HepG2 (cell line): ENCODE measurements around the gene GPS1. TPM values are rescaled to one million over a fixed set of nuclear protein-coding genes. Genes with fewer than 3 reads are reported as not detected.

ENCODE experiments used
- ATF7 ChIP-seq, 2 experiments: fragments of 450-650 bp in 1 of 2; sonication (generic) in 1 of 2; formaldehyde crosslinking in 1 of 2; IDR thresholded peaks; 2 replicates each; pipeline versions ENCODE4 v1.4.0 to v1.6.1; 2016 to 2020; ENCODE audit warnings: antibody characterized with exemption in 1 of 2, mild to moderate bottlenecking in 1 of 2, missing genetic modification reagents in 1 of 2
- CBX1 ChIP-seq: IDR thresholded peaks from one replicate; pipeline ENCODE4 v1.6.1; 2016; ENCODE audit warnings: antibody characterized with exemption, low read depth
- FOSL1 ChIP-seq: sonication (generic); formaldehyde crosslinking; IDR thresholded peaks from 2 replicates; pipeline ENCODE4 v1.9.0; 2021; ENCODE audit warnings: missing genetic modification reagents, borderline replicate concordance
- FOXA3 ChIP-seq: IDR thresholded peaks from 2 replicates; pipeline ENCODE4 v1.6.1; 2016; ENCODE audit warnings: missing genetic modification reagents, missing compliant biosample characterization
- HIVEP1 ChIP-seq: sonication (generic); formaldehyde crosslinking; IDR thresholded peaks from 2 replicates; pipeline ENCODE4 v1.4.0; 2020; ENCODE audit warnings: mild to moderate bottlenecking, missing genetic modification reagents
- HOXD1 ChIP-seq: sonication (generic); formaldehyde crosslinking; IDR thresholded peaks from 2 replicates; pipeline ENCODE4 v1.5.0; 2020; ENCODE audit warnings: missing genetic modification reagents
- JDP2 ChIP-seq: sonication (generic); formaldehyde crosslinking; IDR thresholded peaks from 2 replicates; pipeline ENCODE4 v1.8.1; 2022; ENCODE audit warnings: missing genetic modification reagents, borderline replicate concordance
- KDM5A ChIP-seq: fragments of 200-600 bp; sonication (generic); IDR thresholded peaks from 2 replicates; pipeline ENCODE4 v1.7.0; 2018; ENCODE audit warnings: antibody characterized with exemption, mild to moderate bottlenecking, low read length, borderline replicate concordance
- MAFK ChIP-seq, 2 experiments: IDR thresholded peaks in 1 of 2; conservative IDR thresholded peaks in 1 of 2; 2 replicates each; pipeline ENCODE4 v1.6.1; 2011; ENCODE audit warnings: improper control_type of control experiment in 2 of 2, low read length in 2 of 2
- MZF1 ChIP-seq: sonication (generic); formaldehyde crosslinking; IDR thresholded peaks from 2 replicates; pipeline ENCODE4 v1.8.1; 2023; ENCODE audit warnings: mild to moderate bottlenecking, missing genetic modification reagents, borderline replicate concordance
- SALL1 ChIP-seq: sonication (generic); formaldehyde crosslinking; IDR thresholded peaks from 2 replicates; pipeline ENCODE4 v1.8.0; 2022; ENCODE audit warnings: mild to moderate bottlenecking, missing genetic modification reagents
- ZBTB42 ChIP-seq: sonication (generic); formaldehyde crosslinking; IDR thresholded peaks from 2 replicates; pipeline ENCODE4 v1.5.0; 2020; ENCODE audit warnings: mild to moderate bottlenecking, missing genetic modification reagents
- ZNF124 ChIP-seq: sonication (generic); formaldehyde crosslinking; IDR thresholded peaks from 2 replicates; pipeline ENCODE4 v1.4.0; 2020; ENCODE audit warnings: missing genetic modification reagents
- ZNF496 ChIP-seq: sonication (generic); formaldehyde crosslinking; IDR thresholded peaks from 2 replicates; pipeline ENCODE4 v1.8.1; 2023; ENCODE audit warnings: mild to moderate bottlenecking, moderate library complexity, missing genetic modification reagents; ENCODE audit not compliant: insufficient replicate concordance
- ZNF720 ChIP-seq: sonication (generic); formaldehyde crosslinking; IDR thresholded peaks from 2 replicates; pipeline ENCODE4 v1.4.0; 2020; ENCODE audit warnings: missing genetic modification reagents
- ZNF839 ChIP-seq: sonication (generic); formaldehyde crosslinking; IDR thresholded peaks from 2 replicates; pipeline ENCODE4 v1.4.0; 2020; ENCODE audit warnings: missing genetic modification reagents, mild to moderate bottlenecking, borderline replicate concordance
- polyA plus RNA-seq, 8 experiments: library from polyadenylated mRNA; depleted of rRNA in 3 of 8; stranded (reverse) in 7 of 8; unstranded in 1 of 8; fragments of >200 nt; fragmentation: Illumina TruSeq in 4 of 8; extraction: Trizol in 4 of 8; gene quantifications; 2 replicates each; pipeline versions ENCODE4 v1.2.1 to v1.2.3, GENCODE V29; 2011 to 2016; ENCODE audit warnings: low read depth in 4 of 8, missing spikeins in 1 of 8, mixed read lengths in 1 of 8; ENCODE audit not compliant: insufficient read depth in 1 of 8
- total RNA-seq, 5 experiments: library from RNA; depleted of rRNA; stranded (reverse); fragments of >200 nt; fragmentation: Illumina TruSeq; extraction: Trizol; gene quantifications; 2 replicates each; pipeline ENCODE4 v1.2.3, GENCODE V29; 2016; ENCODE audit warnings: low read depth in 1 of 5
- TF ChIP-seq, protein P1 (sequence below): sonication (generic); formaldehyde crosslinking; IDR thresholded peaks from 2 replicates; pipeline ENCODE4 v1.5.0; 2020; ENCODE audit warnings: mild to moderate bottlenecking, missing genetic modification reagents
- TF ChIP-seq, protein P2 (sequence below): sonication (generic); formaldehyde crosslinking; IDR thresholded peaks from 2 replicates; pipeline ENCODE4 v1.5.1; 2020; ENCODE audit warnings: mild to moderate bottlenecking, missing genetic modification reagents, moderate library complexity
- TF ChIP-seq, protein P3 (sequence below): sonication (generic); formaldehyde crosslinking; IDR thresholded peaks from 2 replicates; pipeline ENCODE4 v1.5.0; 2020; ENCODE audit warnings: missing genetic modification reagents
- TF ChIP-seq, protein P4 (sequence below): sonication (generic); formaldehyde crosslinking; IDR thresholded peaks from 2 replicates; pipeline ENCODE4 v1.4.0; 2020; ENCODE audit warnings: missing genetic modification reagents, mild to moderate bottlenecking, borderline replicate concordance
- TF ChIP-seq, protein P5 (sequence below): sonication (generic); formaldehyde crosslinking; IDR thresholded peaks from 2 replicates; pipeline ENCODE4 v1.4.0; 2020; ENCODE audit warnings: mild to moderate bottlenecking, missing genetic modification reagents

GPS1 gene
- total and polyA plus RNA-seq, 2 of the 13 experiments (the other 11 are each of a cell fraction or from before 2014, with no cell fraction given) = 124 to 128 TPM

DNA sequence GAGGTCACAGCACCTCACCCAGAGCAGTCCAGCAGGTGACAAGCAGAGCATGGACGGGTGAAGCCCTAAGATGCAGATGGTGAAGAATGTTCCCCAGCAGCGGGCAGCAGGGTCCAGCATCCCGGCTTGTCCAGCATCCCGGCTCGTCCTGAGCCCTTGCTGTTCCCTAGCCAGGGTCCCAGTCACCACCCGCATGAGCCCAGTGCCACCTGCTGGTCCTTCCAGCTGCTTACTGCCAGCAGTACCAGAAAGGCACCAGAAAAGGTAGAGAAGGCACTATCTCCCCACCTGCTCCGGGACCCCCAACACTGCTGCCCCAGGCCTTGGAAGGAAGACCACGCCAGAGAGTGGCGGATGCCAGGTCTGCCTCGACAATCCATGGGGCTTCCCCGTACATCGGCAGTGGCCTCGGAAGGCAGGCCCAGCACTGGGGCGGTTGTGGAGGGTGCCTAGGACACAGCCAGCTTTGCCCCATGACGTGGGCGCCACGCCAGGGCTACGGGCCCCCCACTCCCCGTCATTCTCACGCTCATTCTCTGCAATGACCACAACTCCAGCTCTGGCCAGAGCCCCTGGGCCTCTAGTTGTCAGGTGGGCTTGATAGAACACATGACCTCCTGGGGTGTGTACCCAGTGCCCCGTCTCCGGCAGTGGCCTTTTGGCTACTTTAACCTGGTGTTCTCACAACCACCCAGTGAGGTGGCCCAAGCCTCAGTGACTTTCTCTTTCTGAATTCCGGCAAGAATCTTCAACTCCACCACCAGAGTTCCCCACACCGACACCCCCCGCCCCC, 30.4 kb upstream of the GPS1 start (continued):
- TF ChIP-seq ZNF496 (no peak), KDM5A (peak; percentile 58; the same call in 1 of the 2 replicates), HOXD1 (peak; percentile 42; the same call in 1 of the 2 replicates), SALL1 (peak; percentile 75), FOXA3 (no peak; the same call in 1 of the 2 replicates), MAFK (conservative IDR thresholded peaks at IDR 0.05 in 1 of 2, IDR thresholded peaks at IDR 0.05 in 1 of 2; ENCODE audit: low read length in 2 of 2) (no peak), ATF7 (IDR thresholded peaks at IDR 0.05) (no peak), ATF7 (CRISPR knock-in tag; IDR thresholded peaks at IDR 0.05) (no peak), ZNF124 (CRISPR knock-in tag) (no peak), ZBTB42 (0 out of 2 replicates have a peak, but pooled peaks have one; percentile 48), ZNF720 (CRISPR knock-in tag) (no peak), FOSL1 (no peak), ZNF839 (CRISPR knock-in tag) (no peak), HIVEP1 (CRISPR knock-in tag) (no peak), MZF1 (CRISPR knock-in tag) (no peak; the same call in 1 of the 2 replicates), CBX1 (no peak), JDP2 (no peak)
- TF ChIP-seq, protein P1, sequence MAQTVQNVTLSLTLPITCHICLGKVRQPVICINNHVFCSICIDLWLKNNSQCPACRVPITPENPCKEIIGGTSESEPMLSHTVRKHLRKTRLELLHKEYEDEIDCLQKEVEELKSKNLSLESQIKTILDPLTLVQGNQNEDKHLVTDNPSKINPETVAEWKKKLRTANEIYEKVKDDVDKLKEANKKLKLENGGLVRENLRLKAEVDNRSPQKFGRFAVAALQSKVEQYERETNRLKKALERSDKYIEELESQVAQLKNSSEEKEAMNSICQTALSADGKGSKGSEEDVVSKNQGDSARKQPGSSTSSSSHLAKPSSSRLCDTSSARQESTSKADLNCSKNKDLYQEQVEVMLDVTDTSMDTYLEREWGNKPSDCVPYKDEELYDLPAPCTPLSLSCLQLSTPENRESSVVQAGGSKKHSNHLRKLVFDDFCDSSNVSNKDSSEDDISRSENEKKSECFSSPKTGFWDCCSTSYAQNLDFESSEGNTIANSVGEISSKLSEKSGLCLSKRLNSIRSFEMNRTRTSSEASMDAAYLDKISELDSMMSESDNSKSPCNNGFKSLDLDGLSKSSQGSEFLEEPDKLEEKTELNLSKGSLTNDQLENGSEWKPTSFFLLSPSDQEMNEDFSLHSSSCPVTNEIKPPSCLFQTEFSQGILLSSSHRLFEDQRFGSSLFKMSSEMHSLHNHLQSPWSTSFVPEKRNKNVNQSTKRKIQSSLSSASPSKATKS (CRISPR knock-in tag) = peak; percentile 1; the same call in 1 of the 2 replicates
- TF ChIP-seq, protein P2, sequence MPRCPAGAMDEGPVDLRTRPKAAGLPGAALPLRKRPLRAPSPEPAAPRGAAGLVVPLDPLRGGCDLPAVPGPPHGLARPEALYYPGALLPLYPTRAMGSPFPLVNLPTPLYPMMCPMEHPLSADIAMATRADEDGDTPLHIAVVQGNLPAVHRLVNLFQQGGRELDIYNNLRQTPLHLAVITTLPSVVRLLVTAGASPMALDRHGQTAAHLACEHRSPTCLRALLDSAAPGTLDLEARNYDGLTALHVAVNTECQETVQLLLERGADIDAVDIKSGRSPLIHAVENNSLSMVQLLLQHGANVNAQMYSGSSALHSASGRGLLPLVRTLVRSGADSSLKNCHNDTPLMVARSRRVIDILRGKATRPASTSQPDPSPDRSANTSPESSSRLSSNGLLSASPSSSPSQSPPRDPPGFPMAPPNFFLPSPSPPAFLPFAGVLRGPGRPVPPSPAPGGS (CRISPR knock-in tag) = no peak
- TF ChIP-seq, protein P3, sequence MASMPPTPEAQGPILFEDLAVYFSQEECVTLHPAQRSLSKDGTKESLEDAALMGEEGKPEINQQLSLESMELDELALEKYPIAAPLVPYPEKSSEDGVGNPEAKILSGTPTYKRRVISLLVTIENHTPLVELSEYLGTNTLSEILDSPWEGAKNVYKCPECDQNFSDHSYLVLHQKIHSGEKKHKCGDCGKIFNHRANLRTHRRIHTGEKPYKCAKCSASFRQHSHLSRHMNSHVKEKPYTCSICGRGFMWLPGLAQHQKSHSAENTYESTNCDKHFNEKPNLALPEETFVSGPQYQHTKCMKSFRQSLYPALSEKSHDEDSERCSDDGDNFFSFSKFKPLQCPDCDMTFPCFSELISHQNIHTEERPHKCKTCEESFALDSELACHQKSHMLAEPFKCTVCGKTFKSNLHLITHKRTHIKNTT (CRISPR knock-in tag) = peak; percentile 23; the same call in 1 of the 2 replicates
- TF ChIP-seq, protein P4, sequence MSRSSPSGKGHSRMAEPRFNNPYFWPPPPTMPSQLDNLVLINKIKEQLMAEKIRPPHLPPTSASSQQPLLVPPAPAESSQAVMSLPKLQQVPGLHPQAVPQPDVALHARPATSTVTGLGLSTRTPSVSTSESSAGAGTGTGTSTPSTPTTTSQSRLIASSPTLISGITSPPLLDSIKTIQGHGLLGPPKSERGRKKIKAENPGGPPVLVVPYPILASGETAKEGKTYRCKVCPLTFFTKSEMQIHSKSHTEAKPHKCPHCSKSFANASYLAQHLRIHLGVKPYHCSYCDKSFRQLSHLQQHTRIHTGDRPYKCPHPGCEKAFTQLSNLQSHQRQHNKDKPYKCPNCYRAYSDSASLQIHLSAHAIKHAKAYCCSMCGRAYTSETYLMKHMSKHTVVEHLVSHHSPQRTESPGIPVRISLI (CRISPR knock-in tag) = no peak; the same call in 1 of the 2 replicates
- TF ChIP-seq, protein P5, sequence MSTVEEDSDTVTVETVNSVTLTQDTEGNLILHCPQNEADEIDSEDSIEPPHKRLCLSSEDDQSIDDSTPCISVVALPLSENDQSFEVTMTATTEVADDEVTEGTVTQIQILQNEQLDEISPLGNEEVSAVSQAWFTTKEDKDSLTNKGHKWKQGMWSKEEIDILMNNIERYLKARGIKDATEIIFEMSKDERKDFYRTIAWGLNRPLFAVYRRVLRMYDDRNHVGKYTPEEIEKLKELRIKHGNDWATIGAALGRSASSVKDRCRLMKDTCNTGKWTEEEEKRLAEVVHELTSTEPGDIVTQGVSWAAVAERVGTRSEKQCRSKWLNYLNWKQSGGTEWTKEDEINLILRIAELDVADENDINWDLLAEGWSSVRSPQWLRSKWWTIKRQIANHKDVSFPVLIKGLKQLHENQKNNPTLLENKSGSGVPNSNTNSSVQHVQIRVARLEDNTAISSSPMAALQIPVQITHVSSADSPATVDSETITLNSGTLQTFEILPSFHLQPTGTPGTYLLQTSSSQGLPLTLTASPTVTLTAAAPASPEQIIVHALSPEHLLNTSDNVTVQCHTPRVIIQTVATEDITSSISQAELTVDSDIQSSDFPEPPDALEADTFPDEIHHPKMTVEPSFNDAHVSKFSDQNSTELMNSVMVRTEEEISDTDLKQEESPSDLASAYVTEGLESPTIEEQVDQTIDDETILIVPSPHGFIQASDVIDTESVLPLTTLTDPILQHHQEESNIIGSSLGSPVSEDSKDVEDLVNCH (CRISPR knock-in tag) = no peak
